Nephron (organoid): ENCODE results near the gene CDT1.
A peak's percentile ranks its signal among the peaks of the same experiment; 100 is the strongest.

Experiments used
- H3K27ac Mint-ChIP-seq, 3 experiments: 2 replicates each; pipeline ENCODE4 v1.8.0; 2020; ENCODE audit warnings: mixed read lengths in 3 of 3, mild to moderate bottlenecking in 2 of 3, moderate library complexity in 1 of 3
- H3K27me3 Mint-ChIP-seq: 2 replicates; pipeline ENCODE4 v1.8.0; 2021; ENCODE audit warnings: low read depth, mild to moderate bottlenecking, moderate library complexity, mixed read lengths
- H3K36me3 Mint-ChIP-seq: 2 replicates; pipeline ENCODE4 v1.8.0; 2020; ENCODE audit warnings: low read depth, mixed read lengths
- H3K4me1 Mint-ChIP-seq: 2 replicates; pipeline ENCODE4 v1.8.0; 2020; ENCODE audit warnings: mixed read lengths
- H3K4me3 Mint-ChIP-seq, 3 experiments: 2 replicates each; pipeline ENCODE4 v1.8.0; 2020; ENCODE audit warnings: mild to moderate bottlenecking in 3 of 3, mixed read lengths in 3 of 3, moderate library complexity in 2 of 3
- H3K9me3 Mint-ChIP-seq: 2 replicates; pipeline ENCODE4 v1.8.0; 2020; ENCODE audit warnings: mixed read lengths
- CTCF ChIP-seq, 3 experiments: fragments of 200-600 bp; sonication (generic); IDR thresholded peaks; one replicate each; pipeline ENCODE4 v1.5.0; 2021; ENCODE audit warnings: antibody characterized with exemption in 3 of 3; ENCODE audit not compliant: unreplicated experiment in 3 of 3

CDT1 gene

GRCh38 chr16:88803264-88803987 is at the start of gene CDT1:
Gene CDT1 (plus strand): TSS chr16:88803789. CDS start chr16:88803832, 43 bp downstream.
- no peaks in the 10 kb centered on the region for H3K27me3 Mint-ChIP-seq
- peak within 1 kb of the TSS; percentile 81 to 89 (median 89) for H3K4me3 Mint-ChIP-seq
- H3K27ac Mint-ChIP-seq, result peak within 1 kb of the TSS in 2 of 3 experiments; percentile 56 to 66
- H3K4me1 Mint-ChIP-seq, result no peaks in the 10 kb centered on the region
- no peak for TF ChIP-seq CTCF (IDR thresholded peaks at IDR 0.05; ENCODE audit: unreplicated experiment in 3 of 3)
- H3K36me3 Mint-ChIP-seq, result no peaks in the 10 kb centered on the region
- H3K9me3 Mint-ChIP-seq, result no peaks in the 10 kb centered on the region

- Mint-ChIP-seq H3K4me3 (no peak overlapping the region), H3K9me3 (no peaks in the 10 kb centered on the region)
Measured at GRCh38 chr16:88754109-88754911, 49.3 kb upstream of the CDT1 start.

GRCh38 chr16:88754912-88755744 is 48.5 kb upstream of the CDT1 start:
- Mint-ChIP-seq H3K4me3 (no peak overlapping the region), H3K4me1 (peaks cover 6% of the 10 kb centered on the region), H3K36me3 (no peaks in the 10 kb centered on the region), H3K27ac (peak overlapping the region in 1 of 3 experiments; percentile 39), H3K9me3 (no peaks in the 10 kb centered on the region), H3K27me3 (peaks cover 11% of the 10 kb centered on the region)
- TF ChIP-seq CTCF (IDR thresholded peaks at IDR 0.05; ENCODE audit: unreplicated experiment in 3 of 3), result peak; percentile 40 to 55 (median 51)

More at GRCh38 chr16:88754109-88754911, 49.3 kb upstream of the CDT1 start:
- TF ChIP-seq CTCF (IDR thresholded peaks at IDR 0.05; ENCODE audit: unreplicated experiment in 3 of 3), result no peak
- peaks cover 2% of the 10 kb centered on the region for H3K4me1 Mint-ChIP-seq
- H3K36me3 Mint-ChIP-seq, result no peaks in the 10 kb centered on the region
- no peak overlapping the region for H3K27ac Mint-ChIP-seq
- peaks cover 11% of the 10 kb centered on the region for H3K27me3 Mint-ChIP-seq

GRCh38 chr16:88755745-88756443 is 47.7 kb upstream of the CDT1 start:
- peak in 1 of 3 experiments; percentile 15 for TF ChIP-seq CTCF (IDR thresholded peaks at IDR 0.05; ENCODE audit: unreplicated experiment in 3 of 3)
- no peak overlapping the region for H3K27ac Mint-ChIP-seq
- H3K27me3 Mint-ChIP-seq, result peaks cover 11% of the 10 kb centered on the region
- peaks cover 6% of the 10 kb centered on the region for H3K4me1 Mint-ChIP-seq
- no peaks in the 10 kb centered on the region for H3K36me3 Mint-ChIP-seq
- H3K4me3 Mint-ChIP-seq, result no peak overlapping the region
- H3K9me3 Mint-ChIP-seq, result no peaks in the 10 kb centered on the region

- Mint-ChIP-seq H3K4me1 (peaks cover 9% of the 10 kb centered on the region), H3K4me3 (no peak overlapping the region), H3K27me3 (peaks cover 4% of the 10 kb centered on the region), H3K27ac (peak overlapping the region in 1 of 3 experiments; percentile 78), H3K36me3 (no peaks in the 10 kb centered on the region), H3K9me3 (no peaks in the 10 kb centered on the region)
- no peak for TF ChIP-seq CTCF (IDR thresholded peaks at IDR 0.05; ENCODE audit: unreplicated experiment in 3 of 3)
Measured at GRCh38 chr16:88758227-88758943, 45.2 kb upstream of the CDT1 start.
